GM21360 (cell line): ENCODE data around the gene INPP1.
"Not testable (repeated sequence)": the region's sequence is repeated elsewhere in the genome, so short reads cannot be mapped to it uniquely, and the experiment has no call there.

Experiments
- ATAC-seq: cut with Tn5 transposase; IDR thresholded peaks from one replicate; pipeline ENCODE4 v1.9.1; 2021; ENCODE audit warnings: mild to moderate bottlenecking, moderate library complexity; ENCODE audit not compliant: unreplicated experiment

The INPP1 gene

GRCh38 chr2:190343536-190344275 is at the start of gene INPP1:
Gene INPP1, plus strand, starts transcription at chr2:190343589. Its CDS starts 16,514 bp downstream, at chr2:190360103.
- peak; percentile 45 for ATAC-seq

GRCh38 chr2:190297880-190298279 is 45.5 kb upstream of the INPP1 start:
- ATAC-seq = not testable (repeated sequence)

- no peak for ATAC-seq
Measured at GRCh38 chr2:190301032-190301431, 42.4 kb upstream of the INPP1 start.

- ATAC-seq = no peak
Measured at GRCh38 chr2:190302052-190302451, 41.3 kb upstream of the INPP1 start.

GRCh38 chr2:190303647-190304046 is 39.7 kb upstream of the INPP1 start:
- ATAC-seq = no peak

- no peak for ATAC-seq
Measured at GRCh38 chr2:190304404-190304803, 39.0 kb upstream of the INPP1 start.

- no peak for ATAC-seq
Measured at GRCh38 chr2:190308031-190308430, 35.4 kb upstream of the INPP1 start.

GRCh38 chr2:190311893-190312634 is 31.3 kb upstream of the INPP1 start:
- ATAC-seq = no peak

- ATAC-seq = not testable (repeated sequence)
Measured at GRCh38 chr2:190312635-190313025, 30.8 kb upstream of the INPP1 start.

GRCh38 chr2:190313880-190314279 is 29.5 kb upstream of the INPP1 start:
- no peak for ATAC-seq

- ATAC-seq = no peak
Measured at GRCh38 chr2:190315273-190315672, 28.1 kb upstream of the INPP1 start.

- ATAC-seq = no peak
Measured at GRCh38 chr2:190318514-190318913, 24.9 kb upstream of the INPP1 start.

GRCh38 chr2:190318931-190319554 is 24.3 kb upstream of the INPP1 start:
- ATAC-seq = peak; percentile 34

- ATAC-seq = peak; percentile 89
Measured at GRCh38 chr2:190319555-190320498, 23.6 kb upstream of the INPP1 start, which contains the start of gene HIBCH. Gene HIBCH, minus strand, starts transcription at chr2:190319826. Its CDS starts 76 bp downstream, at chr2:190319750.

- no peak for ATAC-seq
Measured at GRCh38 chr2:190320696-190321095, 22.7 kb upstream of the INPP1 start.

- ATAC-seq = no peak
Measured at GRCh38 chr2:190323406-190323805, 20.0 kb upstream of the INPP1 start.

- ATAC-seq = no peak
Measured at GRCh38 chr2:190325588-190325987, 17.8 kb upstream of the INPP1 start.

- ATAC-seq = no peak
Measured at GRCh38 chr2:190327867-190328572, 15.4 kb upstream of the INPP1 start.

GRCh38 chr2:190328573-190329147 is 14.7 kb upstream of the INPP1 start:
- no peak for ATAC-seq

- ATAC-seq = no peak
Measured at GRCh38 chr2:190333395-190333794, 10.0 kb upstream of the INPP1 start.
